IPS-18a (cell line): Measurements from ENCODE around the gene NPM3.

Source experiments
- H3K27ac ChIP-seq: one replicate; pipeline ENCODE4 v1.5.1; 2013; ENCODE audit warnings: low read length
- H3K27me3 ChIP-seq: one replicate; pipeline ENCODE4 v1.6.1; 2013; ENCODE audit warnings: mild to moderate bottlenecking, low read length; ENCODE audit not compliant: control insufficient read depth, insufficient read depth
- H3K36me3 ChIP-seq: one replicate; pipeline ENCODE4 v1.6.1; 2013; ENCODE audit warnings: low read depth, low read length; ENCODE audit not compliant: control insufficient read depth
- H3K4me1 ChIP-seq: one replicate; pipeline ENCODE4 v1.6.1; 2013; ENCODE audit warnings: low read depth, low read length; ENCODE audit not compliant: control insufficient read depth
- H3K4me3 ChIP-seq: one replicate; pipeline ENCODE4 v1.5.1; 2013; ENCODE audit warnings: low read length
- H3K9ac ChIP-seq: one replicate; pipeline ENCODE4 v1.6.1; 2013; ENCODE audit warnings: mild to moderate bottlenecking, low read length, moderate library complexity
- H3K9me3 ChIP-seq: one replicate; pipeline ENCODE4 v1.6.1; 2013; ENCODE audit warnings: low read depth, low read length; ENCODE audit not compliant: control insufficient read depth

The NPM3 gene

GRCh38 chr10:101818872-101819633 is 35.8 kb upstream of the NPM3 start:
- Histone ChIP-seq H3K9ac (peak overlapping the region; percentile 92), H3K27ac (peak overlapping the region; percentile 80), H3K36me3 (no peaks in the 10 kb centered on the region), H3K4me1 (peaks cover 8% of the 10 kb centered on the region), H3K4me3 (peak overlapping the region; percentile 82), H3K27me3 (no peaks in the 10 kb centered on the region), H3K9me3 (no peaks in the 10 kb centered on the region)

- Histone ChIP-seq H3K4me1 (peaks cover 8% of the 10 kb centered on the region), H3K9ac (peak within 1 kb of the TSS; percentile 92), H3K27me3 (no peaks in the 10 kb centered on the region), H3K4me3 (peak within 1 kb of the TSS; percentile 82), H3K9me3 (no peaks in the 10 kb centered on the region), H3K36me3 (no peaks in the 10 kb centered on the region), H3K27ac (peak within 1 kb of the TSS; percentile 89)
Observed at GRCh38 chr10:101818119-101818871, 35.0 kb upstream of the NPM3 start, which contains the start of gene OGA. Gene OGA, minus strand, starts transcription at chr10:101818444. Its CDS starts 422 bp downstream, at chr10:101818022.

GRCh38 chr10:101817337-101818118 is 34.3 kb upstream of the NPM3 start:
- Histone ChIP-seq H3K36me3 (peaks cover 7% of the 10 kb centered on the region), H3K27ac (peak overlapping the region; percentile 89), H3K9me3 (no peaks in the 10 kb centered on the region), H3K27me3 (no peaks in the 10 kb centered on the region), H3K4me1 (peaks cover 8% of the 10 kb centered on the region), H3K4me3 (peak overlapping the region; percentile 82), H3K9ac (peak overlapping the region; percentile 92)

- Histone ChIP-seq H3K9ac (peak overlapping the region; percentile 92), H3K4me3 (peak overlapping the region; percentile 82), H3K9me3 (no peaks in the 10 kb centered on the region), H3K27ac (peak overlapping the region; percentile 89), H3K36me3 (peaks cover 12% of the 10 kb centered on the region), H3K4me1 (peaks cover 8% of the 10 kb centered on the region), H3K27me3 (no peaks in the 10 kb centered on the region)
Observed at GRCh38 chr10:101816913-101817336, 33.7 kb upstream of the NPM3 start.

- peak overlapping the region; percentile 92 for H3K9ac ChIP-seq
- H3K4me1 ChIP-seq, result peaks cover 8% of the 10 kb centered on the region
- H3K27me3 ChIP-seq, result no peaks in the 10 kb centered on the region
- no peaks in the 10 kb centered on the region for H3K9me3 ChIP-seq
- H3K4me3 ChIP-seq, result peak overlapping the region; percentile 82
- H3K36me3 ChIP-seq, result peaks cover 17% of the 10 kb centered on the region
- H3K27ac ChIP-seq, result no peak overlapping the region
Observed at GRCh38 chr10:101816376-101816775, 33.1 kb upstream of the NPM3 start.

GRCh38 chr10:101814466-101815071 is 31.3 kb upstream of the NPM3 start:
- Histone ChIP-seq H3K9ac (no peak overlapping the region), H3K27ac (no peak overlapping the region), H3K4me1 (peaks cover 8% of the 10 kb centered on the region), H3K9me3 (no peaks in the 10 kb centered on the region), H3K4me3 (peak overlapping the region; percentile 82), H3K27me3 (no peaks in the 10 kb centered on the region), H3K36me3 (peaks cover 31% of the 10 kb centered on the region)

GRCh38 chr10:101812606-101813005 is 29.4 kb upstream of the NPM3 start:
- Histone ChIP-seq H3K27ac (no peak overlapping the region), H3K4me1 (peaks cover 3% of the 10 kb centered on the region), H3K36me3 (peaks cover 50% of the 10 kb centered on the region), H3K9me3 (no peaks in the 10 kb centered on the region), H3K9ac (no peak overlapping the region), H3K27me3 (no peaks in the 10 kb centered on the region), H3K4me3 (no peak overlapping the region)

- no peaks in the 10 kb centered on the region for H3K4me1 ChIP-seq
- no peak overlapping the region for H3K9ac ChIP-seq
- H3K9me3 ChIP-seq, result no peaks in the 10 kb centered on the region
- H3K4me3 ChIP-seq, result no peak overlapping the region
- H3K27ac ChIP-seq, result no peak overlapping the region
- no peaks in the 10 kb centered on the region for H3K27me3 ChIP-seq
- peaks cover 83% of the 10 kb centered on the region for H3K36me3 ChIP-seq
Observed at GRCh38 chr10:101807158-101807557, 23.9 kb upstream of the NPM3 start.

- H3K27me3 ChIP-seq, result no peaks in the 10 kb centered on the region
- no peak overlapping the region for H3K27ac ChIP-seq
- H3K9me3 ChIP-seq, result no peaks in the 10 kb centered on the region
- H3K4me1 ChIP-seq, result no peaks in the 10 kb centered on the region
- H3K9ac ChIP-seq, result no peak overlapping the region
- H3K36me3 ChIP-seq, result peaks cover 88% of the 10 kb centered on the region
- no peak overlapping the region for H3K4me3 ChIP-seq
Observed at GRCh38 chr10:101803511-101803910, 20.3 kb upstream of the NPM3 start.

- H3K4me1 ChIP-seq, result no peaks in the 10 kb centered on the region
- H3K9ac ChIP-seq, result no peak overlapping the region
- no peaks in the 10 kb centered on the region for H3K9me3 ChIP-seq
- no peaks in the 10 kb centered on the region for H3K27me3 ChIP-seq
- no peak overlapping the region for H3K4me3 ChIP-seq
- H3K36me3 ChIP-seq, result peaks cover 92% of the 10 kb centered on the region
- no peak overlapping the region for H3K27ac ChIP-seq
Observed at GRCh38 chr10:101797403-101798059, 14.3 kb upstream of the NPM3 start.
